GM12801 (cell line): Measurements from ENCODE around the gene RFTN1.

Source experiments
- TF ChIP-seq, protein P1 (sequence below): IDR thresholded peaks from one replicate; pipeline ENCODE4 v1.5.1; 2011; ENCODE audit warnings: control low read depth; ENCODE audit not compliant: insufficient read length; ENCODE audit errors: extremely low read depth

The RFTN1 gene

DNA sequence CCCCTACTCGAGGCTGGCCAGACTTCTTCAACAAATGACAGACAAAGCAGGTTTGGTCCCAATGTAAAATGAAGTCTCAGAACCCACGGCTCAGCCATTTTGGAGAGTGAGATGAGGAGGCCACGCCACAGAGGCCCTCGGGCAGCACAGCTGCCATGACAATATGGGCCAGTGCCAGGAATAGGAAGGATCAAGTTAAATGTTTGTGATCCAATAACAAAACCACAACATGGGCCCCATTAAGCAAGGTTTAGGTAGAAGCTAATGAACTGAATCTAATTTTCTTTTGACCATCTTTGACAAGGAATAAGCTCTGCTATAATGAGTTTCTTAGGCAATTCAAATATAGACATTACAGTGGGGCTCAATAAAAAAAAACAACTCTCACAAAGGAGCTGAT lies 52.6 kb downstream of the RFTN1 start:
- TF ChIP-seq, protein P1, sequence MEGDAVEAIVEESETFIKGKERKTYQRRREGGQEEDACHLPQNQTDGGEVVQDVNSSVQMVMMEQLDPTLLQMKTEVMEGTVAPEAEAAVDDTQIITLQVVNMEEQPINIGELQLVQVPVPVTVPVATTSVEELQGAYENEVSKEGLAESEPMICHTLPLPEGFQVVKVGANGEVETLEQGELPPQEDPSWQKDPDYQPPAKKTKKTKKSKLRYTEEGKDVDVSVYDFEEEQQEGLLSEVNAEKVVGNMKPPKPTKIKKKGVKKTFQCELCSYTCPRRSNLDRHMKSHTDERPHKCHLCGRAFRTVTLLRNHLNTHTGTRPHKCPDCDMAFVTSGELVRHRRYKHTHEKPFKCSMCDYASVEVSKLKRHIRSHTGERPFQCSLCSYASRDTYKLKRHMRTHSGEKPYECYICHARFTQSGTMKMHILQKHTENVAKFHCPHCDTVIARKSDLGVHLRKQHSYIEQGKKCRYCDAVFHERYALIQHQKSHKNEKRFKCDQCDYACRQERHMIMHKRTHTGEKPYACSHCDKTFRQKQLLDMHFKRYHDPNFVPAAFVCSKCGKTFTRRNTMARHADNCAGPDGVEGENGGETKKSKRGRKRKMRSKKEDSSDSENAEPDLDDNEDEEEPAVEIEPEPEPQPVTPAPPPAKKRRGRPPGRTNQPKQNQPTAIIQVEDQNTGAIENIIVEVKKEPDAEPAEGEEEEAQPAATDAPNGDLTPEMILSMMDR = no peak

DNA sequence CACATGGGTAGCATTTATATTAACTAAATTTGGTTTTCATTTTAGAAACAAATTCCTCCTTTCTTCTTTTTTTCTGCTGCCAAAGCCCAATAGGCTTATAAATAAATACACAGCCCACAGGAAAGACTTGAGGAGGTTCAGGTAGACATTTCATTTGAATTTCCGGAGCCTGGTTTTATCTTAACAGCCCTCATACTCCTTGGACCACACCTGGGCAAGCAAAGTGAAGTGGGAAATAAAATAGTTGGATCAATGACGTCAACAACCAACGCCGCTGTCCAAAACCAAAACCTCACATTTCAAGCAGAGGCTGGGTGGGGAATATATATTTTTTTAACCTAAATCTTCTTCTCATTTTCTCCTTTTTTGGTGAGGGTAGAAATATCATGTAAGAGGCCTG lies 53.2 kb downstream of the RFTN1 start:
- TF ChIP-seq, protein P1 = no peak

DNA sequence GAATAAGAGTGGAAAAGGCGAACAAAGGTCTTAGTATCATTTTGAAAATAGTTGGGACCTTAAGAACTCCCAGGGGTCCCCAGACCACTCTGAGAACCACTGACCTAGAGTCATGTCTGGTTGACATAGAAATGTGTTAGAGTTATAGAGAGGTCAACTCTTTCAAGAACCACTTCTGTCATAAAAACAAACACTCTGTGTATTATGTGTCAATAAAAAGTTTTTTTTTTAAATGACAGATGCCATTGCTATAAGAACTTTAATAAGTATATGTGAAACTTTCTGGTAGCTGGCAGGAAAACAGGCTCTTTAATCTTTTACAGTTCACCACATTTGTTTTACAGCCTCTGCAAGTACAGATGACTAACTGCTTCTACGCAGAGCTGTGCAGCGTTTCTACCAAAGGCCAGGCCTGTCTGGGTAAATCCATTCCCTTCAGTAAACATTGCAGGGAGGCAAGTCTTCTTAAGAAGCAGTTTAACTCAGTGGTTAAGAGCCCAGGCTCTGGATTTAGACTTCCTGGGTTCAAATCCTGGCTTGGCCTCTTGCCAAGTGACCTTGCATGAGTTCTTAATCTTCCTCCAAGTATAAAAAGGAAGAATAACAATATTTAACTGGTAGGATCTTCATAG lies 56.6 kb downstream of the RFTN1 start:
- TF ChIP-seq, protein P1 = no peak

DNA sequence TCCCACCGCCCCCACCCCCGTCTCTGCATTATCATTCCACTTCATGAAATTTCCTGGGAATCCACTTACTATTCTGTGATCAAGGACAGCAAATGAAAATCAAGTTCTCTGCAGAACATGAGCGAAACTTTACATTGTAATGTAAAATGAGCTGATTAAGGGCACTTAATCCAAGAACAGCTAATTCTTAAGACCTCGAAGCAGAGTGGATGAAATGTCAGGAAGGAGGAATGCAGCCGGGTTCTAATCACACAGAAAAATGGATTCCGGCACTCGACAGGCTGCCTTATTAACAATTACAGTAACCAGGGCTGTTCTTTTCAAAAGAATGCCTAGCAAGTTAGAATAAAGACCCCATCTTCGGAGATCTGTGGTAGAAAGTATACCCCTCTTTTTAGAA lies 57.5 kb downstream of the RFTN1 start:
- TF ChIP-seq, protein P1 = no peak

DNA sequence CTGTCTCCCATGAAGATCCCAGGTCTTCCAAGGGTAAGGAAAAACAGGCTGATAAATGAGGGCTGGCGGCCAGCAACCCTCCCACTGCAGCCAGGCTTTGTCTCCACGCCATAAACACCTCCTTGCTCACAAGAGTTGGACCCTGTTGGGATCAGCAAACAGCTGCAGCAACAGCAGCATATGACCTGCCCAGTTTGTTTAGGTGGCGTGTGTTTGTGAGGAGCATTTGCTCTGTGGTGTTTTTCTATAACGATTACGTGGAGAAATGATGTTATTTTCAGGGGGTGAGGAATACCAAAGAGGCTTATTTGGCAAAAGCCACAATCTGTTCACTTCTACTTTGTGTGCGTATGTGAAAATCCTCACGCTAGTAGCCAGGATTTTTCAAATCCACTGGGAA lies 58.5 kb downstream of the RFTN1 start:
- TF ChIP-seq, protein P1 = no peak

DNA sequence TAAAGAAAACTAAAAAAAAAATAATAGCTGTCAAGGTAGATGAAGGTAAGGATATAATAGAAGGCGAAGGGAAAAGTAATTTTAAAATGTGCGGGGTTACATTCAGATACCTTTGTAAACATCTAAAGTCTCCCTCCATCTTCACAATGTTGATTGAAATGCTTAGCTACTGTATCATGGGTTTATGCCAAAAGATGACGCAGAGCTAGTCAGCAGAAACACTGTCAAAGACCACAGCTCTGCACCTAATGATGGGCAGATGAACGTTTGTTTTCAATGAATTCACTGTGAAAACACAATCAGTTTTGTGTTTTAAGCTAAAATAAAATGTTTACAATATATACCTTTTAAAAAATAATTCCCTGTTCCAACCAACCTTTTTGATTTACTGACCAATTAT lies 61.2 kb downstream of the RFTN1 start:
- TF ChIP-seq, protein P1 = no peak

DNA sequence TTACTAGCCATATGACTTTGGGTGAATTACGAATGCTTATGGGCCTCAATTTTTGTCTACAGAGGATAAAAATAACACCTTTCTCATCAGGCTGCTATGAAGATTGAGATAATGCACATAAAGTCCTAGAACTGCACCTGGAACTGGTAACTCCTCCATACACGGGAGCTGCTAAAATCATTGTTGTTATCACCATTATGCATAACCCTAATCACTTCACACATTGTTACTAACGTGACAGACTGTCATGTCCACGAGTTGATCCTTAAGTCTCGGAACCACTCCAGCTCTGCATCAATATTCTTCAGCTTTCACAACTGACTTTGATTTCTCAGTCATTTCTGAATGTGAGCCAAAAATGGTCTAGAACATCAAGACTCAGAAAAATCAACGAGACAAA lies 64.1 kb downstream of the RFTN1 start:
- TF ChIP-seq, protein P1 = no peak
